CD4-positive, alpha-beta memory T cell (primary cell): Measurements from ENCODE around the gene USP49. TPM values are rescaled to one million over a fixed set of nuclear protein-coding genes. Genes with fewer than 3 reads are reported as not detected.
A peak's percentile ranks its signal among the peaks of the same experiment; 100 is the strongest.

ENCODE experiments used
- CTCF ChIA-PET: fragments of 350-600 bp; sonication (Branson Sonifier 250); formaldehyde crosslinking; loops from one replicate; lab custom pipeline; 2021; ENCODE audit warnings: inconsistent platforms; ENCODE audit not compliant: partially characterized antibody; lab: Charles Lee
- POLR2A ChIA-PET: fragments of 350-600 bp; sonication (Branson Sonifier 250); formaldehyde crosslinking; loops from one replicate; lab custom pipeline; 2021; ENCODE audit not compliant: partially characterized antibody; lab: Charles Lee
- DNase-seq, 5 donors: peaks; one replicate each; pipeline versions ENCODE4 v3.0.0 to v3.0.0-alpha.2; 2020 to 2022; ENCODE audit warnings: mixed read lengths in 1 of 5
- H3K27ac ChIP-seq: one replicate; pipeline ENCODE4 v1.7.0; 2013; ENCODE audit warnings: low read depth, low read length
- H3K27me3 ChIP-seq: 2 replicates; pipeline ENCODE4 v1.7.0; 2013; ENCODE audit warnings: mild to moderate bottlenecking, low read length, moderate library complexity; ENCODE audit not compliant: insufficient read depth
- H3K36me3 ChIP-seq: 2 replicates; pipeline ENCODE4 v1.7.0; 2013; ENCODE audit warnings: mild to moderate bottlenecking, low read length, moderate library complexity; ENCODE audit not compliant: insufficient read depth
- H3K4me1 ChIP-seq: 2 replicates; pipeline ENCODE4 v1.7.0; 2013; ENCODE audit warnings: mild to moderate bottlenecking, low read length, moderate library complexity; ENCODE audit not compliant: insufficient read depth
- H3K4me3 ChIP-seq, 2 donors: one replicate each; pipeline ENCODE4 v1.7.0; 2013; ENCODE audit warnings: low read length in 2 of 2, mild to moderate bottlenecking in 1 of 2
- H3K9me3 ChIP-seq, 2 donors: one replicate each; pipeline ENCODE4 v1.7.0; 2013; ENCODE audit warnings: low read length in 2 of 2, control low read depth in 1 of 2; ENCODE audit not compliant: control insufficient read depth in 1 of 2
- H3K27ac Mint-ChIP-seq, 7 donors: one replicate each; pipeline ENCODE4 v1.8.0; 2020 to 2021; ENCODE audit warnings: mixed read lengths in 7 of 7, mild to moderate bottlenecking in 6 of 7, inconsistent platforms in 3 of 7, moderate library complexity in 3 of 7
- H3K27me3 Mint-ChIP-seq, 2 donors: one replicate each; pipeline ENCODE4 v1.8.0; 2020 to 2021; ENCODE audit warnings: mixed read lengths in 2 of 2
- H3K36me3 Mint-ChIP-seq, 2 donors: one replicate each; pipeline ENCODE4 v1.8.0; 2020 to 2021; ENCODE audit warnings: mixed read lengths in 2 of 2, inconsistent platforms in 1 of 2, mild to moderate bottlenecking in 1 of 2
- H3K4me1 Mint-ChIP-seq, 4 donors: one replicate each; pipeline ENCODE4 v1.8.0; 2020 to 2021; ENCODE audit warnings: mixed read lengths in 4 of 4, mild to moderate bottlenecking in 1 of 4
- H3K4me3 Mint-ChIP-seq, 8 donors: one replicate each; pipeline ENCODE4 v1.8.0; 2020 to 2021; ENCODE audit warnings: mixed read lengths in 8 of 8, mild to moderate bottlenecking in 7 of 8, moderate library complexity in 6 of 8, inconsistent platforms in 3 of 8
- H3K9me3 Mint-ChIP-seq, 8 donors: one replicate each; pipeline ENCODE4 v1.8.0; 2020 to 2021; ENCODE audit warnings: mixed read lengths in 8 of 8, mild to moderate bottlenecking in 5 of 8, inconsistent platforms in 3 of 8, moderate library complexity in 1 of 8
- intact Hi-C: fragments of 100-400 bp; cut with micrococcal nuclease; formaldehyde crosslinking; loops from one replicate; pipeline ENCODE4 v1.15.1; 2023
- polyA plus RNA-seq, 2 donors: library from polyadenylated mRNA; unstranded; fragments of 300-500 nt; fragmentation: Illumina TruSeq; gene quantifications; one replicate each; pipeline ENCODE4 v1.2.3, GENCODE V29; 2021
- total RNA-seq, 2 experiments: library from RNA; stranded (reverse); gene quantifications; one replicate each; pipeline ENCODE4 v1.2.3, GENCODE V29; 2021

The USP49 gene
- total and polyA plus RNA-seq, 4 experiments from 2014 or later, result 0.18 to 2.4 (median 1.1) TPM

GRCh38 chr6:41785689-41786450 is 109.3 kb downstream of the USP49 start:
- intact Hi-C loops, result loop anchor here (2.0 to 10.0 kb wide), 2 partner anchors 319 to 1389 kb away; partner anchors contain the start of gene SRF
- Mint-ChIP-seq H3K4me3 (peak overlapping the region; percentile 68 to 99 (median 80)), H3K4me1 (peaks cover 10 to 34% (median 17%) of the 10 kb centered on the region in 4 donors), H3K36me3 (peaks cover 12 to 27% of the 10 kb centered on the region in 2 donors), H3K27ac (peak overlapping the region in 3 of 7 donors; percentile 69 to 98 (median 77)), H3K27me3 (peaks cover 3% of the 10 kb centered on the region in 2 donors), H3K9me3 (peaks cover 0 to 2% (median 0%) of the 10 kb centered on the region in 8 donors)
- no peak overlapping the region for H3K27ac ChIP-seq
- H3K27me3 ChIP-seq, result no peaks in the 10 kb centered on the region
- no peaks in the 10 kb centered on the region for H3K9me3 ChIP-seq
- DNase-seq, result no peak
- ChIA-PET POLR2A (interaction anchor here (1.0 to 5.5 kb wide), 13 partner anchors 10 to 1093 kb away, joined by 3 to 126 read pairs (median 6); partner anchors contain the start of genes BYSL, CCND3, MED20 and RPL7L1), CTCF (interaction anchor here (0.5 to 9.8 kb wide), 15 partner anchors 9 to 810 kb away, joined by 3 to 178 read pairs (median 4); partner anchors contain the start of genes BYSL, MED20, TAF8 and TFEB)
- peak overlapping the region in 1 of 2 donors; percentile 84 for H3K4me3 ChIP-seq
- H3K36me3 ChIP-seq, result peaks cover 18% of the 10 kb centered on the region
- H3K4me1 ChIP-seq, result peaks cover 21% of the 10 kb centered on the region

- H3K4me3 Mint-ChIP-seq, result peak overlapping the region in 7 of 8 donors; percentile 56 to 84 (median 73)
These were observed 109.9 kb downstream of the USP49 start for GRCh38 chr6:41785254-41785653.

DNA sequence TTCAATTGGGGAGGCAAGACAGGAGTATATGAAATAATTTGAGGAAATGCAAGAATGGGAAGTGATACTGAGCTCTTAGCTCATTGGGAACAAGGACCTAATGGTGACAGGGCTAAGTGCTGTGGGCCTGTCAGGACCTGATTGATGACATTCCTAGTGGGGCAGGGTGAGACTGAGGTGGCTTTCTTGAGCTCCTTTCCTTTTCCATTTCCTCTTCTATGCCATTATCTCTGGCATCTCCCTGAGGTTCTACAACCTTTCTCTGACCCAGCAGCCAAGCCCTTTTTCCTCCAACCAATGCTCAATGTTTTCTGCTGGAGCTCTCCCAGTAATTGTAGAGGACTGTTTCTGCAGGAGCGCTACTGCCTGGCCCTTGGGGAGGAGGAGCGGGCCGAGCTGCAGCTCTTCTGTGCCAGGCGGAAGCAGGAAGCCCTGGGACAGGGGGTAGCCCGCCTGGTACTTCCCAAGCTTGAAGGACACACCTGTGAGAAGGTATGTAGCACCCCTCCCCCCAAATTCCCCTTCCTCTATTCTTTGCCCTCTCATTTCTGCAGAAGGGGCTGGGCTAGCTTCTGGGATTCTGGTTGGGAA is 110.5 kb downstream of the USP49 start:
- Histone ChIP-seq H3K27me3 (no peaks in the 10 kb centered on the region), H3K4me3 (no peak overlapping the region), H3K36me3 (peaks cover 8% of the 10 kb centered on the region), H3K27ac (no peak overlapping the region), H3K9me3 (no peaks in the 10 kb centered on the region), H3K4me1 (peaks cover 23% of the 10 kb centered on the region)
- peaks cover 3 to 20% of the 10 kb centered on the region in 2 donors for H3K36me3 Mint-ChIP-seq
- intact Hi-C loops, result loop anchor here (10.0 kb wide), 1 partner anchor 1390 kb away; the partner anchor contains the start of gene SRF
- no peak for DNase-seq
- H3K4me3 Mint-ChIP-seq, result peak overlapping the region in 7 of 8 donors; percentile 34 to 74 (median 57)
- peaks cover 0 to 2% (median 0%) of the 10 kb centered on the region in 8 donors for H3K9me3 Mint-ChIP-seq
- H3K27me3 Mint-ChIP-seq, result peaks cover 3 to 5% of the 10 kb centered on the region in 2 donors
- ChIA-PET POLR2A (interaction anchor here (1.1 to 5.5 kb wide), 2 partner anchors 137 to 261 kb away, joined by 3 to 126 read pairs; partner anchors contain the start of genes BYSL and TAF8), CTCF (interaction anchor here (1.3 to 9.8 kb wide), 5 partner anchors 9 to 430 kb away, joined by 3 to 178 read pairs (median 6); partner anchors contain the start of genes BYSL, MED20, TAF8 and TFEB)
- H3K27ac Mint-ChIP-seq, result peak overlapping the region in 2 of 7 donors; percentile 36 to 57
- H3K4me1 Mint-ChIP-seq, result peaks cover 10 to 34% (median 22%) of the 10 kb centered on the region in 4 donors

More at GRCh38 chr6:41785254-41785653, 109.9 kb downstream of the USP49 start:
- Histone ChIP-seq H3K4me3 (no peak overlapping the region), H3K27ac (no peak overlapping the region), H3K27me3 (no peaks in the 10 kb centered on the region), H3K9me3 (no peaks in the 10 kb centered on the region), H3K36me3 (peaks cover 12% of the 10 kb centered on the region), H3K4me1 (peaks cover 23% of the 10 kb centered on the region)
- ChIA-PET POLR2A (interaction anchor here (1.1 to 5.5 kb wide), 4 partner anchors 47 to 261 kb away, joined by 3 to 126 read pairs (median 25); partner anchors contain the start of genes BYSL, MED20 and TAF8), CTCF (interaction anchor here (1.3 to 9.8 kb wide), 7 partner anchors 9 to 432 kb away, joined by 3 to 178 read pairs (median 6); partner anchors contain the start of genes BYSL, MED20, TAF8 and TFEB)
- peaks cover 0 to 2% (median 0%) of the 10 kb centered on the region in 8 donors for H3K9me3 Mint-ChIP-seq
- intact Hi-C loops, result loop anchor here (10.0 kb wide), 1 partner anchor 1390 kb away; the partner anchor contains the start of gene SRF
- no peak for DNase-seq
- peak overlapping the region in 1 of 7 donors; percentile 57 for H3K27ac Mint-ChIP-seq
- H3K27me3 Mint-ChIP-seq, result peaks cover 3% of the 10 kb centered on the region in 2 donors
- peaks cover 9 to 23% of the 10 kb centered on the region in 2 donors for H3K36me3 Mint-ChIP-seq
- H3K4me1 Mint-ChIP-seq, result peaks cover 10 to 36% (median 19%) of the 10 kb centered on the region in 4 donors

DNA sequence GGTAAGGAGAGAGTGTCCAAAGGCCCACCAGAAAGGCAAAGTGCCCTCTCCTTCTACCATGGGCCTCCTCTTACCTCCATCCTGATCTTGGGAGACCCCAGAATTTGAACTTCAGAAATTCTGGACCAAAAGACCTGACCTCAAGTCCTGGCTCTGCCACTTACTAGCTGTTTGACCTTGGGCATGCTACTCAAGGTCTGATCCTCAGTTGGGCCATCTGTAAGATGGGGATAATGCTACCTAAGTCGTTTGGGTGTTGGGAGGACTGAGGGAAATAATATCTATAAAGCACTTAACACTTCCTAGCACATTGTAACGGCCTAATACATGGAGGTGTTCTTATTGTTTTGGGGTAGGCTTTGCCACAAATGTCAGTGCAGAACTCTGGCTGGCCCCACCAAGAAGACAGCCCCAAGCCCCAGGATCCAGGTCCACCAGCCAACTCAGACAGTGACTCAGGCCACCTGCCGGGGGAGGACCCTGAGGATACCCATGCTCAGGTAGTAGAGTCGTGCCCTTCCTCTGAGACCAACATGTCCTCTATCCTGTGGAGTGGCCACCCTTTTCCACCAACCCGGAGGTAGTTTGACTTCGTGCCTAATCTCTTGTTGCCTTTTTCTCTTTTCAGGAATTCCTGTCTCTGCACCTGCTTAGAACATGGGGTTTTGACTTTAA is 111.9 kb downstream of the USP49 start:
- Histone ChIP-seq H3K27ac (no peak overlapping the region), H3K4me1 (peaks cover 21% of the 10 kb centered on the region), H3K27me3 (no peaks in the 10 kb centered on the region), H3K36me3 (no peaks in the 10 kb centered on the region), H3K4me3 (no peak overlapping the region), H3K9me3 (no peaks in the 10 kb centered on the region)
- Mint-ChIP-seq H3K36me3 (peaks cover 0 to 15% of the 10 kb centered on the region in 2 donors), H3K4me1 (peaks cover 11 to 42% (median 20%) of the 10 kb centered on the region in 4 donors), H3K27me3 (peaks cover 3 to 5% of the 10 kb centered on the region in 2 donors), H3K27ac (peak overlapping the region in 1 of 7 donors; percentile 48), H3K9me3 (peaks cover 0 to 2% (median 0%) of the 10 kb centered on the region in 8 donors), H3K4me3 (peak overlapping the region in 1 of 8 donors; percentile 63)
- intact Hi-C loops, result loop anchor here (10.0 kb wide), 1 partner anchor 1392 kb away; the partner anchor contains the start of gene SRF
- no peak for DNase-seq
- ChIA-PET CTCF (interaction anchor here (0.9 to 9.8 kb wide), 5 partner anchors 8 to 765 kb away, joined by 3 to 178 read pairs (median 8); partner anchors contain the start of genes BYSL, MED20 and TAF8), POLR2A (interaction anchor here (1.2 to 5.5 kb wide), 2 partner anchors 263 to 267 kb away, joined by 4 to 126 read pairs; partner anchors contain the start of gene TAF8)

GRCh38 chr6:41781366-41781730 is 113.8 kb downstream of the USP49 start:
- ChIA-PET POLR2A (interaction anchor here (1.4 kb wide), 1 partner anchor 267 kb away, joined by 6 read pairs; no protein-coding TSS in a partner anchor), CTCF (interaction anchor here (0.7 to 9.8 kb wide), 8 partner anchors 10 to 433 kb away, joined by 3 to 178 read pairs (median 4); partner anchors contain the start of genes BYSL, MED20 and TAF8)
- H3K36me3 ChIP-seq, result no peaks in the 10 kb centered on the region
- H3K9me3 Mint-ChIP-seq, result peaks cover 0 to 2% (median 0%) of the 10 kb centered on the region in 8 donors
- H3K27ac Mint-ChIP-seq, result peak overlapping the region in 3 of 7 donors; percentile 69 to 88 (median 85)
- H3K9me3 ChIP-seq, result no peaks in the 10 kb centered on the region
- peaks cover 9 to 32% (median 18%) of the 10 kb centered on the region in 4 donors for H3K4me1 Mint-ChIP-seq
- peak overlapping the region; percentile 53 to 82 (median 74) for H3K4me3 Mint-ChIP-seq
- intact Hi-C loops, result loop anchor here (10.0 kb wide), 1 partner anchor 1393 kb away; the partner anchor contains the start of gene SRF
- H3K4me3 ChIP-seq, result no peak overlapping the region
- no peak overlapping the region for H3K27ac ChIP-seq
- no peaks in the 10 kb centered on the region for H3K27me3 ChIP-seq
- DNase-seq, result no peak
- peaks cover 21% of the 10 kb centered on the region for H3K4me1 ChIP-seq
- peaks cover 2 to 6% of the 10 kb centered on the region in 2 donors for H3K36me3 Mint-ChIP-seq
- peaks cover 2 to 3% of the 10 kb centered on the region in 2 donors for H3K27me3 Mint-ChIP-seq
